Osteocyte (in vitro differentiated cells): Measurements from ENCODE around the gene GOLGA1. TPM values are rescaled to one million over a fixed set of nuclear protein-coding genes. Genes with fewer than 3 reads are reported as not detected.

Experiments
- DNase-seq: peaks from one replicate; pipeline ENCODE4 v3.0.0; 2021; ENCODE audit warnings: mixed read lengths; ENCODE audit not compliant: unreplicated experiment; ENCODE audit errors: extremely low spot score
- H3K27ac Mint-ChIP-seq: one replicate; pipeline ENCODE4 v1.8.0; 2021; ENCODE audit warnings: mild to moderate bottlenecking, mixed read lengths; ENCODE audit not compliant: unreplicated experiment
- H3K27me3 Mint-ChIP-seq: one replicate; pipeline ENCODE4 v1.8.0; 2021; ENCODE audit warnings: mixed read lengths; ENCODE audit not compliant: unreplicated experiment
- H3K36me3 Mint-ChIP-seq: one replicate; pipeline ENCODE4 v1.8.0; 2021; ENCODE audit warnings: mixed read lengths; ENCODE audit not compliant: unreplicated experiment
- H3K4me1 Mint-ChIP-seq: one replicate; pipeline ENCODE4 v1.8.0; 2021; ENCODE audit warnings: mixed read lengths; ENCODE audit not compliant: unreplicated experiment
- H3K4me3 Mint-ChIP-seq: one replicate; pipeline ENCODE4 v1.8.0; 2021; ENCODE audit warnings: mild to moderate bottlenecking, moderate library complexity, mixed read lengths; ENCODE audit not compliant: unreplicated experiment
- H3K9me3 Mint-ChIP-seq: one replicate; pipeline ENCODE4 v1.8.0; 2021; ENCODE audit warnings: mixed read lengths; ENCODE audit not compliant: unreplicated experiment
- CTCF ChIP-seq: fragments of 200-600 bp; sonication (generic); IDR thresholded peaks from 2 replicates; pipeline ENCODE4 v1.5.0; 2021; ENCODE audit warnings: antibody characterized with exemption, mild to moderate bottlenecking, moderate library complexity
- total RNA-seq: library from RNA; stranded (reverse); gene quantifications from 2 replicates; pipeline ENCODE4 v1.2.1, GENCODE V29; 2021

Gene GOLGA1
- total RNA-seq, 1 donor from 2014 or later, result 22.4 TPM

GRCh38 chr9:124879226-124879625, 61.7 kb downstream of the GOLGA1 start:
- Mint-ChIP-seq H3K27ac (no peak overlapping the region), H3K4me1 (no peaks in the 10 kb centered on the region), H3K27me3 (no peaks in the 10 kb centered on the region), H3K9me3 (no peaks in the 10 kb centered on the region), H3K4me3 (no peak overlapping the region), H3K36me3 (peaks cover 24% of the 10 kb centered on the region)
- DNase-seq, result no peak
- no peak for TF ChIP-seq CTCF

- TF ChIP-seq CTCF, result no peak
- H3K4me3 Mint-ChIP-seq, result no peak overlapping the region
- no peaks in the 10 kb centered on the region for H3K9me3 Mint-ChIP-seq
- H3K36me3 Mint-ChIP-seq, result peaks cover 21% of the 10 kb centered on the region
- no peak for DNase-seq
- no peak overlapping the region for H3K27ac Mint-ChIP-seq
- no peaks in the 10 kb centered on the region for H3K4me1 Mint-ChIP-seq
- no peaks in the 10 kb centered on the region for H3K27me3 Mint-ChIP-seq
Measured at GRCh38 chr9:124878518-124878917, 62.4 kb downstream of the GOLGA1 start.

- Mint-ChIP-seq H3K9me3 (no peaks in the 10 kb centered on the region), H3K4me3 (no peak overlapping the region), H3K4me1 (no peaks in the 10 kb centered on the region), H3K27ac (no peak overlapping the region), H3K27me3 (no peaks in the 10 kb centered on the region), H3K36me3 (peaks cover 21% of the 10 kb centered on the region)
- TF ChIP-seq CTCF, result no peak
- no peak for DNase-seq
Measured at GRCh38 chr9:124878021-124878420, 62.9 kb downstream of the GOLGA1 start.

GRCh38 chr9:124877021-124877782, 63.7 kb downstream of the GOLGA1 start:
- H3K9me3 Mint-ChIP-seq, result no peaks in the 10 kb centered on the region
- H3K27ac Mint-ChIP-seq, result no peak overlapping the region
- no peak overlapping the region for H3K4me3 Mint-ChIP-seq
- H3K4me1 Mint-ChIP-seq, result no peaks in the 10 kb centered on the region
- H3K36me3 Mint-ChIP-seq, result peaks cover 21% of the 10 kb centered on the region
- TF ChIP-seq CTCF, result no peak
- DNase-seq, result no peak
- no peaks in the 10 kb centered on the region for H3K27me3 Mint-ChIP-seq

- H3K36me3 Mint-ChIP-seq, result peaks cover 24% of the 10 kb centered on the region
- no peak overlapping the region for H3K4me3 Mint-ChIP-seq
- H3K27me3 Mint-ChIP-seq, result no peaks in the 10 kb centered on the region
- peaks cover 14% of the 10 kb centered on the region for H3K4me1 Mint-ChIP-seq
- no peak for TF ChIP-seq CTCF
- DNase-seq, result no peak
- no peak overlapping the region for H3K27ac Mint-ChIP-seq
- H3K9me3 Mint-ChIP-seq, result no peaks in the 10 kb centered on the region
Measured at GRCh38 chr9:124875501-124875900, 65.4 kb downstream of the GOLGA1 start.
